Gastrocnemius medialis (tissue), 4 donors: ENCODE measurements around the gene CASZ1. TPM values are rescaled to one million over a fixed set of nuclear protein-coding genes. Genes with fewer than 3 reads are reported as not detected.
A peak's percentile ranks its signal among the peaks of the same experiment; 100 is the strongest.

Experiments used
- ATAC-seq, 2 donors: fragments of 150-250 bp; one replicate each; pipeline ENCODE4 v1.9.1; 2016
- DNase-seq, 2 donors: peaks; one replicate each; pipeline ENCODE4 v3.0.0-alpha.2; 2019
- H3K27ac ChIP-seq, 4 donors: fragments of 200-600 bp; sonication (generic); 1 replicate in 1 of 4; 2 replicates in 3 of 4; pipeline ENCODE4 v1.5.1; 2016 to 2018; ENCODE audit warnings: mild to moderate bottlenecking in 2 of 4, moderate library complexity in 1 of 4
- H3K27me3 ChIP-seq, 3 donors: fragments of 200-600 bp; sonication (generic) in 2 of 3; 1 replicate in 1 of 3; 2 replicates in 2 of 3; pipeline versions ENCODE4 v1.5.1 to v1.6.0; 2016 to 2019; ENCODE audit warnings: mild to moderate bottlenecking in 1 of 3, moderate library complexity in 1 of 3
- H3K36me3 ChIP-seq, 2 donors: fragments of 200-600 bp; sonication (generic) in 1 of 2; one replicate each; pipeline ENCODE4 v1.5.1; 2017 to 2018
- H3K4me1 ChIP-seq, 2 donors: fragments of 200-600 bp; sonication (generic) in 1 of 2; one replicate each; pipeline ENCODE4 v1.5.1; 2016 to 2017; ENCODE audit warnings: mild to moderate bottlenecking in 2 of 2
- H3K4me3 ChIP-seq, 4 donors: fragments of 200-600 bp; sonication (generic) in 3 of 4; 1 replicate in 1 of 4; 2 replicates in 3 of 4; pipeline ENCODE4 v1.5.1; 2016 to 2019; ENCODE audit warnings: mild to moderate bottlenecking in 2 of 4
- H3K9me3 ChIP-seq, 3 donors: fragments of 200-600 bp; sonication (generic) in 2 of 3; 1 replicate in 1 of 3; 2 replicates in 2 of 3; pipeline ENCODE4 v1.5.1; 2016 to 2019
- CTCF ChIP-seq, 5 experiments: fragments of 450-650 bp in 3 of 5; fragments of 200-600 bp in 2 of 5; sonication (generic) in 2 of 5; IDR thresholded peaks in 4 of 5; conservative IDR thresholded peaks in 1 of 5; 1 replicate in 4 of 5; 2 replicates in 1 of 5; pipeline ENCODE4 v1.5.1; 2016 to 2019; ENCODE audit warnings: antibody characterized with exemption in 5 of 5, mild to moderate bottlenecking in 3 of 5, moderate library complexity in 3 of 5
- POLR2A ChIP-seq, 2 donors: fragments of 450-650 bp; IDR thresholded peaks; one replicate each; pipeline ENCODE4 v1.6.1; 2017; ENCODE audit warnings: antibody characterized with exemption in 2 of 2, mild to moderate bottlenecking in 2 of 2, moderate library complexity in 2 of 2
- in situ Hi-C, 4 donors: fragments of 200-750 bp; cut with MboI; loops; one replicate each; pipeline versions ENCODE4 v1.15.0 to v1.8.0; 2017; ENCODE audit warnings: low sequenced_read_pairs in 4 of 4
- intact Hi-C: fragments of 100-400 bp; cut with DNase I; formaldehyde crosslinking; loops from one replicate; pipeline ENCODE4 v1.15.1; 2023; ENCODE audit warnings: low total_unique reads
- total RNA-seq, 4 donors: library from RNA; depleted of rRNA; stranded (reverse); fragments of >200 nt; gene quantifications; one replicate each; pipeline versions ENCODE4 v1.1.0 to v1.2.3, GENCODE V29; 2016

Gene CASZ1
- total RNA-seq, 4 donors from 2014 or later = 19.1 to 121 (median 80.6) TPM

- Histone ChIP-seq H3K4me1 (peaks cover 13 to 32% of the 10 kb centered on the region in 2 donors), H3K27ac (peak overlapping the region in 3 of 4 donors; percentile 31 to 62 (median 38)), H3K4me3 (no peak overlapping the region), H3K27me3 (no peaks in the 10 kb centered on the region), H3K36me3 (no peaks in the 10 kb centered on the region), H3K9me3 (no peaks in the 10 kb centered on the region)
- no peak for ATAC-seq
- no peak for DNase-seq
- no peak for TF ChIP-seq POLR2A (IDR thresholded peaks at IDR 0.05)
- TF ChIP-seq CTCF (IDR thresholded peaks at IDR 0.05 in 4 of 5, conservative IDR thresholded peaks at IDR 0.05 in 1 of 5) = no peak
- intact Hi-C loops = loop anchor here (2.0 kb wide), 1 partner anchor 65 kb away; no protein-coding TSS in a partner anchor
- in situ Hi-C loops = loop anchor here in 2 of 4 donors (25.0 kb wide), 1 partner anchor 88 kb away; the partner anchor contains the start of gene CASZ1 (in 2 of the 2)
Observed at GRCh38 chr1:10699470-10699835, 97.0 kb downstream of the CASZ1 start.

GRCh38 chr1:10698726-10699469 lies 97.5 kb downstream of the CASZ1 start:
- intact Hi-C loops = loop anchor here (2.0 kb wide), 1 partner anchor 66 kb away; no protein-coding TSS in a partner anchor
- no peak for ATAC-seq
- no peaks in the 10 kb centered on the region for H3K36me3 ChIP-seq
- no peaks in the 10 kb centered on the region for H3K27me3 ChIP-seq
- TF ChIP-seq POLR2A (IDR thresholded peaks at IDR 0.05) (no peak), CTCF (IDR thresholded peaks at IDR 0.05 in 4 of 5, conservative IDR thresholded peaks at IDR 0.05 in 1 of 5) (no peak)
- in situ Hi-C loops = loop anchor here in 2 of 4 donors (25.0 kb wide), 1 partner anchor 88 kb away; the partner anchor contains the start of gene CASZ1 (in 2 of the 2)
- H3K4me3 ChIP-seq = no peak overlapping the region
- H3K9me3 ChIP-seq = no peaks in the 10 kb centered on the region
- peak overlapping the region in 3 of 4 donors; percentile 31 to 62 (median 38) for H3K27ac ChIP-seq
- DNase-seq = no peak
- H3K4me1 ChIP-seq = peaks cover 13 to 32% of the 10 kb centered on the region in 2 donors

- ATAC-seq (no peak), DNase-seq (no peak)
- Histone ChIP-seq H3K27ac (peak overlapping the region in 1 of 4 donors; percentile 57), H3K9me3 (no peaks in the 10 kb centered on the region), H3K27me3 (no peaks in the 10 kb centered on the region), H3K4me3 (no peak overlapping the region), H3K4me1 (peaks cover 22 to 42% of the 10 kb centered on the region in 2 donors), H3K36me3 (no peaks in the 10 kb centered on the region)
- intact Hi-C loops = loop anchor here (2.0 kb wide), 1 partner anchor 67 kb away; no protein-coding TSS in a partner anchor
- no peak for TF ChIP-seq POLR2A (IDR thresholded peaks at IDR 0.05)
- TF ChIP-seq CTCF (IDR thresholded peaks at IDR 0.05 in 4 of 5, conservative IDR thresholded peaks at IDR 0.05 in 1 of 5) = no peak
- in situ Hi-C loops = loop anchor here in 2 of 4 donors (25.0 kb wide), 1 partner anchor 90 kb away; the partner anchor contains the start of gene CASZ1 (in 2 of the 2)
Observed at GRCh38 chr1:10697621-10698160, 98.8 kb downstream of the CASZ1 start.

- Histone ChIP-seq H3K27me3 (no peaks in the 10 kb centered on the region), H3K27ac (peak overlapping the region in 3 of 4 donors; percentile 19 to 82 (median 57))
- intact Hi-C loops = no loop called here
Observed at GRCh38 chr1:10696977-10697376, 99.5 kb downstream of the CASZ1 start.

More at GRCh38 chr1:10696977-10697376, 99.5 kb downstream of the CASZ1 start:
- no peak overlapping the region for H3K4me3 ChIP-seq
- peaks cover 27 to 50% of the 10 kb centered on the region in 2 donors for H3K4me1 ChIP-seq
- ATAC-seq (no peak), DNase-seq (no peak)
- H3K9me3 ChIP-seq = no peaks in the 10 kb centered on the region
- no peak for TF ChIP-seq CTCF (IDR thresholded peaks at IDR 0.05 in 4 of 5, conservative IDR thresholded peaks at IDR 0.05 in 1 of 5)
- no peak for TF ChIP-seq POLR2A (IDR thresholded peaks at IDR 0.05)
- H3K36me3 ChIP-seq = no peaks in the 10 kb centered on the region
- in situ Hi-C loops = loop anchor here in 2 of 4 donors (25.0 kb wide), 1 partner anchor 90 kb away; the partner anchor contains the start of gene CASZ1 (in 2 of the 2)
